Omental fat pad (tissue), 4 donors: ENCODE results near the gene G6PC1. TPM values are rescaled to one million over a fixed set of nuclear protein-coding genes. Genes with fewer than 3 reads are reported as not detected.
"Not testable (repeated sequence)": the region's sequence is repeated elsewhere in the genome, so short reads cannot be mapped to it uniquely, and the experiment has no call there.

Source experiments
- ATAC-seq: fragments of 150-250 bp; one replicate; pipeline ENCODE4 v1.9.1; 2016; ENCODE audit warnings: mild to moderate bottlenecking, moderate library complexity; ENCODE audit not compliant: low FRiP score
- DNase-seq: peaks from one replicate; pipeline ENCODE4 v3.0.0-alpha.2; 2019; ENCODE audit warnings: low spot score
- CTCF ChIP-seq, 3 donors: fragments of 450-650 bp; IDR thresholded peaks; one replicate each; pipeline ENCODE4 v1.5.1; 2016 to 2017; ENCODE audit warnings: antibody characterized with exemption in 3 of 3, mild to moderate bottlenecking in 3 of 3, moderate library complexity in 2 of 3
- total RNA-seq, 4 donors: library from RNA; depleted of rRNA; stranded (reverse); fragments of >200 nt; gene quantifications; one replicate each; pipeline ENCODE4 v1.1.0, GENCODE V29; 2016

G6PC1 gene
- total RNA-seq, 4 donors from 2014 or later, result not detected

GRCh38 chr17:42894283-42895184 is 6.1 kb upstream of the G6PC1 start:
- TF ChIP-seq CTCF (IDR thresholded peaks at IDR 0.05), result no peak
- no peak for DNase-seq
- ATAC-seq, result no peak

- no peak for DNase-seq
- TF ChIP-seq CTCF (IDR thresholded peaks at IDR 0.05), result no peak
- ATAC-seq, result peak; percentile 74
Measured at GRCh38 chr17:42895185-42895555, 5.4 kb upstream of the G6PC1 start.

- ATAC-seq (no peak), DNase-seq (no peak)
- TF ChIP-seq CTCF (IDR thresholded peaks at IDR 0.05), result no peak
Measured at GRCh38 chr17:42898147-42898811, 2.3 kb upstream of the G6PC1 start.

- not testable (repeated sequence) for DNase-seq, ATAC-seq
Measured at GRCh38 chr17:42899981-42900380, 618 bp upstream of the G6PC1 start.

- TF ChIP-seq CTCF (IDR thresholded peaks at IDR 0.05), result no peak
- no peak for ATAC-seq
- DNase-seq, result no peak
Measured at GRCh38 chr17:42901535-42902229, 1.1 kb downstream of the G6PC1 start.

GRCh38 chr17:42904110-42904469 is 3.5 kb downstream of the G6PC1 start:
- DNase-seq (no peak), ATAC-seq (no peak)
- TF ChIP-seq CTCF (IDR thresholded peaks at IDR 0.05), result no peak

- no peak for DNase-seq
- no peak for ATAC-seq
- no peak for TF ChIP-seq CTCF (IDR thresholded peaks at IDR 0.05)
Measured at GRCh38 chr17:42906772-42907446, 6.3 kb downstream of the G6PC1 start.
